Measurements from ENCODE around the gene HAUS7. TPM values are rescaled to one million over a fixed set of nuclear protein-coding genes. Genes with fewer than 3 reads are reported as not detected.

The HAUS7 gene
- total and polyA plus RNA-seq, 2 experiments from 2014 or later: 24.5 to 28.3 TPM

DNA sequence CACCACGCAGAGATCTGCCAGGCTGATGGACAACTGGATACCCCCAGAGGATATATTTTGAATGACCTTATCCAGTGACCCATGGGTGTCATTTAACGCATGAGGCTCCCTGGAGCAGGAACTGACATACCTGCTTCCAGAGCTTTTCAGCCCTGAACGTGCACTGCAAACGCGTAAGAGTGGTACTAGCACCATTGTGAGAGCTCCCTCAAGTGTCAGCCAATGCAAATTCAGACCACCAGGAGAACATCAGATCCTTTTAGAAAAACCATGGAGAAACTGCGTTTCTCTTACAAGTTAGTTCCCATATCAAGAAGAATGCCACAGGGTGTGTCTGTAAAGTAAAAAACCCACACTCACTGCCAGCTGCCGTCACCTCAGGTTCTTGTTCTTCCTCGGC lies 31.8 kb downstream of the HAUS7 start:
- no peaks in the 10 kb centered on the region for H3K9me2 ChIP-seq (ENCODE audit: insufficient read depth)
- TF ChIP-seq EZH2 (IDR thresholded peaks at IDR 0.05; ENCODE audit: insufficient read depth, poor library complexity, severe bottlenecking): no peak
- TF ChIP-seq EZH2phosphoT487 (IDR thresholded peaks at IDR 0.05; ENCODE audit: insufficient read depth, low read depth): no peak
- H3K4me3 ChIP-seq: no peak overlapping the region
- no peaks in the 10 kb centered on the region for H4K20me1 ChIP-seq (ENCODE audit: insufficient read depth)
- peak; percentile 49 for DNase-seq
- in situ Hi-C loops (cut with MboI): loop anchor here (25.0 kb wide), 1 partner anchor 401 kb away; no protein-coding TSS in a partner anchor
- no peaks in the 10 kb centered on the region for H3K36me3 ChIP-seq (ENCODE audit: low read depth)
- H3K4me1 ChIP-seq (ENCODE audit: insufficient read depth): no peaks in the 10 kb centered on the region
- H3K79me2 ChIP-seq (ENCODE audit: insufficient read depth): no peaks in the 10 kb centered on the region
- H3K4me2 ChIP-seq (ENCODE audit: unreplicated experiment): no peak overlapping the region
- H3K27me3 ChIP-seq (replicated peaks; ENCODE audit: insufficient read depth): no peaks in the 10 kb centered on the region
- no peak overlapping the region for H2AFZ ChIP-seq
- WGBS, 2 experiments (ENCODE audit: low coverage in 1 of 2, low lambda C conversion rate in 2 of 2, missing lambda C conversion rate in 2 of 2): 1 to 2% methylated on average over 7 to 8 of the region's 8 CpGs
- H3K27ac ChIP-seq: no peak overlapping the region
- no peak overlapping the region for H3K9ac ChIP-seq
- no peaks in the 10 kb centered on the region for H3K9me3 ChIP-seq (ENCODE audit: low read depth)
- no peaks in the 10 kb centered on the region for H3F3A ChIP-seq (ENCODE audit: insufficient read depth)

- Histone ChIP-seq H3F3A (ENCODE audit: insufficient read depth) (no peaks in the 10 kb centered on the region), H3K4me3 (no peak overlapping the region), H3K27me3 (replicated peaks; ENCODE audit: insufficient read depth) (no peaks in the 10 kb centered on the region), H3K36me3 (ENCODE audit: low read depth) (no peaks in the 10 kb centered on the region), H3K9me3 (ENCODE audit: low read depth) (no peaks in the 10 kb centered on the region), H3K4me1 (ENCODE audit: insufficient read depth) (no peaks in the 10 kb centered on the region), H3K9me2 (ENCODE audit: insufficient read depth) (no peaks in the 10 kb centered on the region), H3K4me2 (ENCODE audit: unreplicated experiment) (no peak overlapping the region), H4K20me1 (ENCODE audit: insufficient read depth) (no peaks in the 10 kb centered on the region), H3K79me2 (ENCODE audit: insufficient read depth) (no peaks in the 10 kb centered on the region), H2AFZ (no peak overlapping the region), H3K9ac (no peak overlapping the region), H3K27ac (no peak overlapping the region)
- TF ChIP-seq EZH2phosphoT487 (IDR thresholded peaks at IDR 0.05; ENCODE audit: insufficient read depth, low read depth) (no peak), EZH2 (IDR thresholded peaks at IDR 0.05; ENCODE audit: insufficient read depth, poor library complexity, severe bottlenecking) (no peak)
- 13 to 33% methylated on average over 3 of the region's 3 CpGs for WGBS, 2 experiments (ENCODE audit: low coverage in 1 of 2, low lambda C conversion rate in 2 of 2, missing lambda C conversion rate in 2 of 2)
- in situ Hi-C loops (cut with MboI): loop anchor here (25.0 kb wide), 1 partner anchor 399 kb away; no protein-coding TSS in a partner anchor
- no peak for DNase-seq
Measured at GRCh38 chrX:153435845-153436244, 34.5 kb downstream of the HAUS7 start.

DNA sequence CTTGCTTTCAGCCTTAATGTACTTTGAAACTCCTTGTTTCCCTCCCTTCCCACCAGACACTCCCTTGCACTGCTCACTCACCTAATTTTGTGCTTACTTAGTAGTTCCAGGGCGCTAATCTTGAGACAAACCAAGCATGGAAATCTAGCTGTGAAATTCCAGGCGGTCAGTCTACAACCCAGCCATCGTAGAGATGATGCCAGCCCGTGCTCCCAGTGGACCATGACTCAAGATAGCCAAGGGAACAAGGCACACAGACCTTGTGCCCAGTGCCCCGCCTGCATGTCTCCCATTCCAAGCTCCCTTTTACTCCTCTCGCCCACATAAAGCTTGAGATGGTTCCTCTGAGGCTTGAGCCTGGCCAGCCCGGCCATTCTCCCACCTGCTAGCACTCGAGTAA lies 35.6 kb downstream of the HAUS7 start:
- no peaks in the 10 kb centered on the region for H3F3A ChIP-seq (ENCODE audit: insufficient read depth)
- no peak overlapping the region for H2AFZ ChIP-seq
- WGBS, 2 experiments (ENCODE audit: low coverage in 1 of 2, low lambda C conversion rate in 2 of 2, missing lambda C conversion rate in 2 of 2): 58 to 66% methylated on average over 7 to 8 of the region's 8 CpGs
- no peaks in the 10 kb centered on the region for H3K9me3 ChIP-seq (ENCODE audit: low read depth)
- no peak overlapping the region for H3K9ac ChIP-seq
- no peaks in the 10 kb centered on the region for H3K9me2 ChIP-seq (ENCODE audit: insufficient read depth)
- H3K27me3 ChIP-seq (replicated peaks; ENCODE audit: insufficient read depth): no peaks in the 10 kb centered on the region
- H3K36me3 ChIP-seq (ENCODE audit: low read depth): no peaks in the 10 kb centered on the region
- H3K4me2 ChIP-seq (ENCODE audit: unreplicated experiment): no peak overlapping the region
- H3K4me1 ChIP-seq (ENCODE audit: insufficient read depth): no peaks in the 10 kb centered on the region
- in situ Hi-C loops (cut with MboI): loop anchor here (25.0 kb wide), 1 partner anchor 398 kb away; no protein-coding TSS in a partner anchor
- TF ChIP-seq EZH2 (IDR thresholded peaks at IDR 0.05; ENCODE audit: insufficient read depth, poor library complexity, severe bottlenecking) (no peak), EZH2phosphoT487 (IDR thresholded peaks at IDR 0.05; ENCODE audit: insufficient read depth, low read depth) (no peak)
- H3K79me2 ChIP-seq (ENCODE audit: insufficient read depth): no peaks in the 10 kb centered on the region
- H4K20me1 ChIP-seq (ENCODE audit: insufficient read depth): no peaks in the 10 kb centered on the region
- H3K4me3 ChIP-seq: no peak overlapping the region
- H3K27ac ChIP-seq: no peak overlapping the region
- DNase-seq: no peak

DNA sequence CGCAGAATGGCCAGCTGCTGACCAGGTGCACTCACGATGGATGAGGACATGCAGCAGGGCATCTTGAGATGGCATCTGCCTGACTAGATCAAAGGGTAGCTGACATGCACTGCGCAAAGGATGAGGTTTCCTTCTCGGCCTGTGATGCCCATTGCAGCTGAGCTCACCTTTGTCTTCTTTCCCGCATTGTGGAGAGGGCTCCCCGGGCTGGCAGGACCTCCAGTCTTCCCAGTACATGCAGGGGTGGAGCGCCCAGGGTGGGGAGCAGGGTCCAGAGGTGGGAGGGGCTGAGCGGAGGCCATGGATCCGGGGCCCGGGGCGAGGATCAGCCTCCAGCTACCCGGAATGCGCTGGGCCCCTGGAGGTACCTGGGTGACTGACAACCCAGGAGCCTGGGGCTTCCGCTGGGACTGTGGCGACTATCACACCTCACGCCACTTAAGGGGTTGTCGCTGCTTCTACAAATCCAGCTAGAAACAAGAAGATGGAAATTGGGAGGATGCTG lies 36.5 kb downstream of the HAUS7 start:
- no peak overlapping the region for H3K4me2 ChIP-seq (ENCODE audit: unreplicated experiment)
- no peaks in the 10 kb centered on the region for H3K36me3 ChIP-seq (ENCODE audit: low read depth)
- H2AFZ ChIP-seq: no peak overlapping the region
- H3F3A ChIP-seq (ENCODE audit: insufficient read depth): no peaks in the 10 kb centered on the region
- in situ Hi-C loops (cut with MboI): loop anchor here (25.0 kb wide), 1 partner anchor 397 kb away; no protein-coding TSS in a partner anchor
- no peaks in the 10 kb centered on the region for H3K9me2 ChIP-seq (ENCODE audit: insufficient read depth)
- H3K4me3 ChIP-seq: no peak overlapping the region
- 73 to 87% methylated on average over 12 to 17 of the region's 17 CpGs for WGBS, 2 experiments (ENCODE audit: low coverage in 1 of 2, low lambda C conversion rate in 2 of 2, missing lambda C conversion rate in 2 of 2)
- H3K79me2 ChIP-seq (ENCODE audit: insufficient read depth): no peaks in the 10 kb centered on the region
- H3K9ac ChIP-seq: no peak overlapping the region
- no peaks in the 10 kb centered on the region for H3K27me3 ChIP-seq (replicated peaks; ENCODE audit: insufficient read depth)
- no peaks in the 10 kb centered on the region for H4K20me1 ChIP-seq (ENCODE audit: insufficient read depth)
- no peaks in the 10 kb centered on the region for H3K4me1 ChIP-seq (ENCODE audit: insufficient read depth)
- H3K27ac ChIP-seq: no peak overlapping the region
- H3K9me3 ChIP-seq (ENCODE audit: low read depth): no peaks in the 10 kb centered on the region
- no peak for DNase-seq
- no peak for TF ChIP-seq EZH2phosphoT487 (IDR thresholded peaks at IDR 0.05; ENCODE audit: insufficient read depth, low read depth)
- no peak for TF ChIP-seq EZH2 (IDR thresholded peaks at IDR 0.05; ENCODE audit: insufficient read depth, poor library complexity, severe bottlenecking)
